Measurements from ENCODE around the gene ANKRD34B.

GRCh38 chr5:80573062-80573461 is 3.0 kb upstream of the ANKRD34B start:
- TF ChIP-seq CTCF (optimal IDR thresholded peaks at IDR 0.05 in 1 of 3, IDR thresholded peaks at IDR 0.05 in 1 of 3, conservative IDR thresholded peaks at IDR 0.05 in 1 of 3; ENCODE audit: extremely low read depth in 1 of 3, insufficient read depth in 2 of 3, low read length in 3 of 3) (no peak), EZH2 (IDR thresholded peaks at IDR 0.05; ENCODE audit: low read length) (no peak)
